Posterior vena cava (tissue), 2 donors: ENCODE results near the gene DMAC2L. TPM values are rescaled to one million over a fixed set of nuclear protein-coding genes. Genes with fewer than 3 reads are reported as not detected.
"Not testable (repeated sequence)": the region's sequence is repeated elsewhere in the genome, so short reads cannot be mapped to it uniquely, and the experiment has no call there.

ENCODE experiments used
- DNase-seq: peaks from one replicate; pipeline ENCODE4 v3.0.0-alpha.2; 2020; ENCODE audit warnings: low spot score
- intact Hi-C, 2 donors: fragments of 100-400 bp; cut with DNase I; formaldehyde crosslinking; loops; one replicate each; pipeline versions ENCODE4 v1.14.1 to v1.14.2; 2022 to 2023
- total RNA-seq, 2 donors: library from RNA; stranded (reverse); fragmentation: NEBNext Ultra II Directional; extraction: Animal tissue kit (Norgen Biotek cat#: 25700); gene quantifications; one replicate each; pipeline ENCODE4 v1.2.1, GENCODE V29; 2021
- donor health status: DM: yes; HTN: yes; CAD: no.
- donor health status: DM: yes; HTN: yes; CAD: no.

The DMAC2L gene
- total RNA-seq, 2 donors from 2014 or later, result 12.0 to 13.4 TPM

- DNase-seq, result no peak
- intact Hi-C loops, result loop anchor here in 1 of 2 donors (10.0 kb wide), 1 partner anchor 49 kb away; the partner anchor contains the start of gene CDKL1
Observed at GRCh38 chr14:50345846-50346422, 33.8 kb downstream of the DMAC2L start.

DNA sequence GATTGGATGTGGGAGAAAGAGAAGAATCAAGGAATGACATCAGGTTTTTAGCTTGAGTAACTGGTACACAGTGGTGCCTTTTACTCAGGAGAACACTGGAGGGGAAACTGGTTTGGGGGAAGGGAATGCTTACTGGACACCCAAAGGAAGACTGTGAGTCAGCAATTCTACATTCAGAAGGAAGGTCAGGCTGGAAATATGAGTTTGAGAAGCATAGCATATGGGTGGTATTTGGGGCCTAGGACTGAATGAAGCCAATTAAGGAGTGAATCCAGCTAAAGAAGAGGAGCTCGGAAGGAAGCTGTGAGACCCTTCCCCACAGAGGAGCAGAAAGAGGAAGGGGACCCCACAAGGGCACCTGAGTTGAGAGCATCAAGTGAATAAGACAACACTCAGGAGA is 35.4 kb downstream of the DMAC2L start:
- intact Hi-C loops, result loop anchor here in 1 of 2 donors (10.0 kb wide), 1 partner anchor 47 kb away; the partner anchor contains the start of gene CDKL1
- DNase-seq, result no peak

GRCh38 chr14:50348933-50349332 is 36.8 kb downstream of the DMAC2L start:
- intact Hi-C loops, result loop anchor here (2.0 to 10.0 kb wide), 2 partner anchors 22 to 46 kb away; partner anchors contain the start of gene CDKL1 (in 1 of the 2)
- no peak for DNase-seq

- DNase-seq, result no peak
- intact Hi-C loops, result no loop called here
Observed at GRCh38 chr14:50350975-50351374, 38.9 kb downstream of the DMAC2L start.

DNA sequence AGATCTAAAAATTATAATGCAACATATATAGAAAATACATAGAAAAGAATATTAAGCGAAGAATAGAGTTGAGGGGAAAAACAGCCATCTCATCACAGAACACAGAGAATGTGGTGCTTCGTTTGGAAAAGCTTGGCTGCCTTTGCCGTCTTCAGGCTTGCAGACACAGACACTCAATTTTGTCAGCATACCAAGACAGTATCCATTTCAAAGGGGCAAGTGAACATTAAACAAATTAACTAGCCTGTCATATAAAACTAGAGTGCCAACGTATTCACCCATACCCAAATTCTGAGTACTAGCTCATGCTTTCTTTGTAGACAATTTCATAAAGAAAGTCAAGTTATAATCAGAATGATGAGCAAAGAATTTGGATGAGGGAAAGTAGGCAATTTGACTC is 40.5 kb downstream of the DMAC2L start:
- intact Hi-C loops, result no loop called here
- DNase-seq, result no peak

DNA sequence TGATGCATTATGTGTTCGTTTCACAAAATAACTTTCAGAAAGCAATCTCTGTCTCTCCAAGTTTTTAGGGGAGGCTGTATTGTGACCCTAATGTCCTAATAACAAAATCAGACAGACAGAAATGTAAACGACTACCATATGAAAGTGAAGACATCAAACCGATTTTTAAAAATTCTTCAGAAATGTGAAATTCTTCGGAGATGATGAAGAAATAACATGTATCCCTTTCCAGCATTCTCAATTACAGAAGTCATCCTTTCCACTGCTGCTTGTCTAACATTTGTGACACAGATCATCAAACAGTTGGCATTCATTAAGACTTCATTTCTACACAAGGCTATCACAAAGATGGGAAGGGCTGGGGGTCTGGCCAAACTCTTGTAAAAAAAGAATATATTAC is 41.0 kb downstream of the DMAC2L start:
- intact Hi-C loops, result no loop called here

GRCh38 chr14:50354527-50354926 is 42.4 kb downstream of the DMAC2L start:
- DNase-seq, result no peak
- intact Hi-C loops, result no loop called here

More for the DNA sequence above, 41.0 kb downstream of the DMAC2L start:
- no peak for DNase-seq

DNA sequence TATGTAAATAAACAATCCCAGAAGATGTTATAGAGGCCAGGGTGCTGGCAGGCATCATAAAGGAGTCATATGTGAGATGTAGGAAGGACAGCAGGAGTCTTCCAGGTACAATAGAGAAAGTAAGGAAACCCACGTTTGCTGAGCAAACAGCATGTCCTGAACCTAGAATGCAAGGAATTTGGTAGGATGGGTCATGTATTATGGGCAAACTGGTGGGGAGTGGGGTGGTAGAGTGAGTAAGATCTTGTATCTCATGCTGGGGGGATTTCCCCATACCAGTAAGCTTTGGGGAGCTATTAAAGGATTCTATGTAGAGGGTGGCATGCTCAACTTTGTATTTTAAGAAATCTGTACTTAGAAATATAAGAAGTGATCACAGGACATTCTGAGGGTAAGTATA is 43.6 kb downstream of the DMAC2L start:
- no peak for DNase-seq
- intact Hi-C loops, result no loop called here

- DNase-seq, intact Hi-C loops: not testable (repeated sequence)
Observed at GRCh38 chr14:50356283-50356682, 44.2 kb downstream of the DMAC2L start.

DNA sequence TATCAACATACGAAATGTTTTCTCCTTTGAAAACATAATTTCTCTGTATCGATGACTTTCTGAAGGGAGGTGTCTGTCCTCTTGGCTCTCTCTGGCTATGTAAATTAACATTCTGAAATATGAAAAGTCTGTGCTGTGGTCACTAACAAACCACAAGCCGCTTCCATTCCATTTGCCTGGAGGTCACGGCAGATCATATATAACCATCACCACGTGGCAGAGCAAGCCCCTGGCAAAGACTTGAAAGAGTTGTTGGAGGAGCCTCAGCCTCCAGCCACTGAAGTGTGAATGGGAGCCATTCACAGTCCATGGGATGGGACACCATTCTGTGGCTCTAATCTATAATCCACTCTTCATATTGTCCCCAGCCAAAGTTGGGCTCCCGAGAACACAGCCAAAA is 45.0 kb downstream of the DMAC2L start:
- no peak for DNase-seq
- intact Hi-C loops, result no loop called here

DNA sequence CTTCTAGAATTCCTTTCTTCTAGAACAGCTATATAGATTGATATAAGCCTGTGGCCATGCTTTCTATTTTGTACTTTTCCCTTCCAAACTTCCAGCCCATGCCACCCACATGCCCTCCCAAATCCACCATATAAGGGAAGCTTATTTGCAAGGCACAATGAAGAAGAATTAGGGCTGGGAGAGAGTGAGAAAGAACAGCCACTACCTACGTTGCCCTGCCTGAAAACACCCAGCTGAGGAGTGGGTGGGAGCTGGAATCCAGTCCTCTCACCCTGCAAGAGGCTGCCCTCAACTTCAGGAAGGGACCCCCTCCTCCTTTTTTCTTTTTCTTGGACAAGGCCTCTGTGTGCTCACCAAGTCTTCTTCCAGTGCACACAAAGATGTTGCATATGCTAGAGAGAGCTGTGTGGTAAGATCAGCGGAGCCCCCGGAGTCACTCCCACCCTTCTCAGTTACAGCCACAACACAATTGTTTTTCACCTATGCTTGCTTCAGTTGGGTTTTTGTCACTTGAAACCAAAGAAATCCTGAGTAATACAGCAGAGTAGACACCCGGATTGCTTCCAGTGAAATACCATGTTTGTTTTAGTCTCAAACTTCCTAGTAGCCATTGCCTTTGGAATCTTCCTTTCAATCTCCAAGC is 45.8 kb downstream of the DMAC2L start:
- intact Hi-C loops, result no loop called here
- DNase-seq, result no peak

DNA sequence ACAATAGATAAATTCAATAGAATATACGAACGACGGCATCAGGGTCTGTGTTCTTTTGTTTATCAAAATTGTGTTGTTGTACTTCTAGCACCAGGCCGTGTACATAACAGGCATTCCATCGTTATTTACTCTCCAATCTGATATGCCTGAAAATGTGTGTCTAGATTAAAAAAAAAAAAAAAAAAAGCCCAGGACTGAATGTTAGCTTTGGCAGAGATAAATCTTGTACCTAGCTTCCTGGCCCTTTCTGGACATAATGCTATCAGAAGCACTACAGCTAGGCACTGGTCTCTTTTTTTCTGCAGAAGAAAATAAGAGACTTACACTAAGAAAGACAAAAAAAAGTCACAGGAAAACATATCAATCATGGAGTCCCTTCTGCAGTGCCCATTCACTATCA is 47.5 kb downstream of the DMAC2L start:
- intact Hi-C loops, result no loop called here
- DNase-seq, result no peak

DNA sequence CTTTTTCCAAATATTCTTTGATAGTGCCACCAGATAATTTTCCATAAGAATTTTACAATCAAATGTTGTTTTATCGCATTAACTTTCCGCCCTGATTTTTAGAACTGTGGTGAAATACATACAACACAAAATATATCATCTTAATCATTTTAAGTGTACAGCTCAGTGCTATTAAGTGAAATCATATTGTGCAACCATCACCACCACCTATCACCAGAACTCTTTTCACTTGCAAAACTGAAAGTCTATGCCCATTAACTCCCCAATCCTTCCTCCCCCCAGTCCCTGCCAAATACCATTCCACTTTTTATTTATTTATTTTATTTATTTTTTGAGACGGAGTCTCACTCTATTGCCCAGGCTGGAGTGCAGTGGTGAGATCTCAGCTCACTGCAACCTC is 48.0 kb downstream of the DMAC2L start:
- intact Hi-C loops, result no loop called here
- no peak for DNase-seq

DNA sequence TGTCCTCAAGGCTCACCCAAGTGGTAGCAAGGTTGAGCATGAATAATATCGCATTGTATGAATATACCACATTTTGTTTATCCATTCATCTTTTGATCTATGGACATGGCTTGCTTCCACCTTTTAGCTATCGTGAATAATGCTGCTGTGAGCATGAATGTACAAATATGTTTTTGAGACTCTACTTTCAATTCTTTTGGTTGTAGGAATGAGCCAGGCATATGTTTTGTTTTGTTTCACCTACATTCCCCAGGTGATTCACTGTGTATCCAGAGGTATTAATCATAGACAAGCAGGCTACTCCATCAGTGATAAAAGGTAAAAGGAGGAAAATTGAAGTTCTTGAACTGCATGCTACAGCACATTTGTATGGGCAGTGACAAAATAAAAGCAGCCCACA is 48.7 kb downstream of the DMAC2L start:
- no peak for DNase-seq
- intact Hi-C loops, result no loop called here

DNA sequence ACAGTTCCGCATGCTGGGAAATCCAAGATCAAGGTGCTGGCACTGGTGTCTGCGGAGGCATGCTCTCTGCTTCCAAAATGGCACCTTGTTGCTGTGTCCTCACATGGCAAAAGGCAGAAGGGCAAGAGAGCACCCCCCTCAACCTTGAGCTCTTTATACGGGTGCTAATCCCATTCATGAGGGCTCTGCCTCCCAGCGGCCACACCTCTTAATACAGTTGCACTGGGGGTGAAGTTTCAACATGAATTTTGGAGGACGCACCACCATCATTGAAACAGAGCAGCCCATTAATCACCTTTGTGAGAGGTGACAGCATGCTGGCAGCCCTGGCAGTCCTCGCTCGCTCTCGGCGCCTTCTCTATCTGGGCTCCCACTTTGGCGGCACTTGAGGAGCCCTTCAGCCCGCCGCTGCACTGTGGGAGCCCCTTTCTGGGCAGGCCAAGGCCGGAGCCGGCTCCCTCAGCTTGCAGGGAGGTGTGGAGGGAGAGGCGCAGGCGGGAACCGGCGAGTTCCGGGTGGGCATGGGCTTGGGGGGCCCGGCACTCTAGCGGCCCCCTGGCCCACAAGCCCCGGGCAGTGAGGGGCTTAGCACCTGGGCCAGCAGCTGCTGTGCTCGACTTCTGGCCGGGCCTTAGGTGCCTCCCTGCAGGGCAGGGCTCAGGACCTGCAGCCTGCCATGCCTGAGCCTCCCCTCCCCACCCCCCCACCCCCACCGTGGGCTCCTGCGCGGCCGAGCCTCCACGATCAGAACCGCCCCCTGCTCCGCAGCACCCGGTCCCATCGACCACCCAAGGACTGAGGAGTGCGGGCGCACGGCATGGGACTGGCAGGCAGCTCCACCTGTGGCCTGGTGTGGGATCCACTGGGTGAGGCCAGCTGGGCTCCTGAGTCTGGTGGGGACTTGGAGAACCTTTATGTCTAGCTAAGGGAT is 49.6 kb downstream of the DMAC2L start:
- DNase-seq, intact Hi-C loops: not testable (repeated sequence)

DNA sequence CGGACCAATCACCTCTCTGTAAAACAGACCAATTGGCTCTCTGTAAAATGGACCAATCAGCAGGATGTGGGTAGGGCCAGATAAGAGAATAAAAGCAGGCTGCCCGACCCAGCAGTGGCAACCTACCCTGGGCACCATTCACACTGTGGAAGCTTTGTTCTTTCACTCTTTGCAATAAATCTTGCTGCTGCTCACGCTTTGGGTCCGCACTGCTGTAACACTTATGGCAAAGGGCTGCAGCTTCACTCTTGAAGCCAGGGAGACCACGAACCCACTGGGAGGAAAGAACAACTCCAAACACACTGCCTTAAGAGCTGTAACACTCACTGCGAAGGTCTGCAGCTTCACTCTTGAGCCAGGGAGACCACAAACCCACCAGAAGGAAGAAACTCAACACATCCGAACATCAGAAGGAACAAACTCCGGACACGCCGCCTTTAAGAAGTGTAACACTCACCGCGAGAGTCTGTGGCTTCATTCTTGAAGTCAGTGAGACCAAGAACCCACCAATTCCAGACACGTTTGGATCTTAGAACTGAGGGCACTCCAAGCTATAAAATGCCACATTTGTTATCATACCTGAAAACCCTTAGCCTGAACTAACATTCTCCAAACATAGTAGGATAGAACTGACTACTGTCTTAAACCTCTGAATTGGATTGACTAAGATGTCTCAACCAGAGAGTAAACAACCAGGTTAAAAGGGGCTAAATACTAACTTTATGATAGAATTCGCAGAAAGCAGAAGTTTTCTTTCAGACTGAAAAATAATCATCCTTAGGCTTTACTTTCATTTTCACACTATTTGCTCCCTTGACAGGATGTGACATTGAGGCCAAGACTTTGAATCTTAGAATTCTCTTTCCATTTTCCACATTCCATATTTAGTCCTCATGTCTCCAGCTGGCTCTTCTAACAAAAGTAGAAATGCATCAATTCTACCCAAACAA is 50.9 kb downstream of the DMAC2L start:
- no peak for DNase-seq
- intact Hi-C loops, result no loop called here

DNA sequence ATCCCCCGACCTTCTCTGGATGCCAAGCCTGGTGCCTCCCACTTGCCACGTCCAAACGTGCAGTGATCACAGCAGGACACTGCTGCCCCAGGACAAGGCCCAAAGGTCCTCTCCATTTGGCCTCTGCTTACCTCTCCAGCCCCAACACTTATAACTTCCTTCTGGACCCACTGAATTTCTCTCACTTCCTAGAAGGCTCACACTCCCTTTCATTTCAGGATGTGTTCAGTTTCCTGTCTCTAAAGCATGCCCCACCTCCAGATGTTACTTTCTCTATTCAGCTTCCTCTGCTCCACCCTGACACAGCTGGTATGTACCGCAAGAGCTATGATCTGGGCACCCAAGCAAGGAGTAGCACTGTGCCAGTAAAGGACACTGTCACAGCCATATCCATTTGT is 51.6 kb downstream of the DMAC2L start:
- DNase-seq, result no peak
- intact Hi-C loops, result no loop called here

GRCh38 chr14:50364792-50365191 is 52.7 kb downstream of the DMAC2L start:
- intact Hi-C loops, result no loop called here
- no peak for DNase-seq

GRCh38 chr14:50365572-50365971 is 53.4 kb downstream of the DMAC2L start:
- intact Hi-C loops, DNase-seq: not testable (repeated sequence)
